Head of caudate nucleus (tissue), 42 donors: ENCODE results near the gene ZFYVE1.
"Not testable (repeated sequence)": the region's sequence is repeated elsewhere in the genome, so short reads cannot be mapped to it uniquely, and the experiment has no call there.

Source experiments
- DNase-seq, 42 donors: peaks; one replicate each; pipeline versions ENCODE4 v3.0.0 to v3.0.0-alpha.2; 2020 to 2021; ENCODE audit warnings: mixed read lengths in 7 of 42
- intact Hi-C: fragments of 100-400 bp; cut with DNase I; formaldehyde crosslinking; loops from one replicate; pipeline ENCODE4 v1.15.0; 2022

The ZFYVE1 gene

GRCh38 chr14:73008501-73008900 is 18.4 kb downstream of the ZFYVE1 start:
- no peak for DNase-seq
- intact Hi-C loops = no loop called here

- intact Hi-C loops = no loop called here
- no peak for DNase-seq
These were observed 19.1 kb downstream of the ZFYVE1 start for GRCh38 chr14:73007835-73008234.

DNA sequence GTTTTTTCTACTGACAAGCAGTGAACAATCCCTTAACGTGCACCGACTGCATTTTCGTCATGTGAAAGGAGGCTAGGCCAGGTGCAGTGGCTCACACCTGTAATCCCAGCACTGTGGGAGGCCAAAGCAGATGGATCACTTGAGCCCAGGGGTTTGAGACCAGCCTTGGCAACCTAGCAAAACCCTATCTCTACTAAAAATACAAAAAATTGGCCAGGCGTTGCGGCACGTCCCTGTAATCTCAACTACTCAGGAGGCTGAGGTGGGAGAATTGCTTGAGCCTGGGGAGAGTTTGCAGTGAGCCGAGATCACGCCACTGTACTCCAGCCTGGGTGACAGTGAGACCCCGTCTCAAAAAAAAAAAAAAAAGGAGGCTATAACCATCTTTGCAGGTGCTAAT is 22.3 kb downstream of the ZFYVE1 start:
- DNase-seq, intact Hi-C loops: not testable (repeated sequence)

DNA sequence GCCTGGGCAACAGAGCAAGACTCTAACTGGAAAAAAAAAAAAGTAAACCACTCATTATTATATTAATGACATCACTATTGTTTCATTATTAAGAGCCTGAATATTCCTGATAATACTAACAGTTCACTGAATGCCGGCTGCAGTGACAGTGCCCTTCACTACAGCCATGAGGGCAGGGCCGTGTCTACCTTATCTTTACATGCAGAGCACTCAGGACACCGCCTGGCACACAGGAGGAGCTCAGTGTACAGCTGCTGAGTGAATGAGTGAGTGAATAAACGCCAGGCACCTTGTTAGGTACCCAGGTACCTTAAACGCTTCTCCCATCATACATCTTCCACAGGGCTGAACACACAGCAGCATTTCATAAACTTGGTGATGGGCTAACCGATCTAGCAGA is 23.2 kb downstream of the ZFYVE1 start:
- intact Hi-C loops = no loop called here
- DNase-seq = no peak

DNA sequence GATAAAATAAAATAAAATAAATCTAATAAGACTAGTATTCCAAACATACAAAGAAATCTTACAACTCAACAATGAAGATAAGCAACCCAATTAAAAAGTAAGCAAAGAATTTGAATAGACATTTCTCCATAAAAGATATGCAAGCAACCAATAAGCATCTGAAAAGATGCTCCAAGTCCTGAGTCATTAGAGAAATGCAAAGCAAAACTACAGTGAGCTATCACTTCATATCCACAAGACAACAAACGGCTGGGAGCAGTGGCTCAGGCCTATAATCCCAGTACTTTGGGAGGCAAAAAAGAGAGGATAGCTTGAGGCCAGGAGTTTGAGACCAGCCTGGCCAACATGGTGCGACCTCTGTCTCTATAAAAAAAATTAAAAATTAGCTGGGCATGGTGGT is 26.8 kb downstream of the ZFYVE1 start:
- no peak for DNase-seq
- intact Hi-C loops = no loop called here

GRCh38 chr14:72999316-72999715 is 27.6 kb downstream of the ZFYVE1 start:
- DNase-seq = no peak
- intact Hi-C loops = no loop called here

DNA sequence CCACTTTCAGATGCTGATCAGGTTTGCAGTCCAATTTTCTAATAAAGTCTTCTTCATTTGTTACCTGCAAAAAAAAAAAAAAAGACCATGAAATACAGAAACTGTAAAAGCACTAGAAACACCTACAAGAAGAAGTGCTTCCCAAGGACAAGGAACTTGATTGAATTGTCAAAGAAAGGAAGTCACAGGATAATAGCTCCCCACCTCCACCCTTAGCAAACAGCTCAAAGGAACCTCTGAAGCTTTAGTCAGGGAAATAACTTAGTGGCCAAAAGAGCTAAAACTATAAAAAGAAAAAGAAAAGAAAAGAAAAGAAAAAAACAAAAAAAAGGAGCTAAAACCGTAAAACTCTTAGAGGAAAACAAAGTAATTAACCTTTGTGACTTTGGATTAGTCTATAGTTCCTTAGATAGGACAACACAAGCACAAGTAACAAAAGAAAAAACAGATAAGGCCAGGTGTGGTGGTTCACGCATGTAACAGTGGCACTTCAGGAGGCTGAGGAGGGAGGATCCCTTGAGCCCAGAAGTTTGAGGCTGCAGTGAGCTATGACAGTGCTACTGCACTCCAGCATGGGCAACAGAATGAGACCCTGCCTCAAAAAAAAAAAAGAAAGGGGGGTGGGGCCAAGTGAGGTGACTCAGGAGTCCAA is 28.5 kb downstream of the ZFYVE1 start:
- DNase-seq = peak in 9 of 42 donors; percentile 17 to 53 (median 29)
- intact Hi-C loops = no loop called here

DNA sequence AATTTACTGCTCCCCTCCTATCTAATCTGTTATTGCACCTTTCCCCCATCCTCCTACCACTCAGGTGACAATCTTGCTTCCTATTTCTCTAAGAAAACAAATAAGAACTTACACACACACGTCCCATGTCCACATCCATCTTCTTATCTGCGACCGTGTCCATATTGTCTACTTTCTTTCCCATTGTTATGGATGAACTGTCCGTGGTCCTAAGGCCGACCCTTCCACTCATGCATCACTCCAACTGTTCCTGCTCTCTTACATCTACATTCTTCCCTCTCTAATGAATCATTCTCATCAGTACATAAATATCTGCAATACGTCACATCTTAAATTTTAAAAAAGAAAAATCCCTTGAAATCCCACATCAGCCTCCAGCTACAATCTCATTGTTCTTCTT is 30.0 kb downstream of the ZFYVE1 start:
- DNase-seq = no peak
- intact Hi-C loops = no loop called here

- no peak for DNase-seq
- intact Hi-C loops = no loop called here
These were observed 36.7 kb downstream of the ZFYVE1 start for GRCh38 chr14:72990171-72990570.

GRCh38 chr14:72986857-72987256 is 40.0 kb downstream of the ZFYVE1 start:
- DNase-seq = no peak
- intact Hi-C loops = no loop called here

DNA sequence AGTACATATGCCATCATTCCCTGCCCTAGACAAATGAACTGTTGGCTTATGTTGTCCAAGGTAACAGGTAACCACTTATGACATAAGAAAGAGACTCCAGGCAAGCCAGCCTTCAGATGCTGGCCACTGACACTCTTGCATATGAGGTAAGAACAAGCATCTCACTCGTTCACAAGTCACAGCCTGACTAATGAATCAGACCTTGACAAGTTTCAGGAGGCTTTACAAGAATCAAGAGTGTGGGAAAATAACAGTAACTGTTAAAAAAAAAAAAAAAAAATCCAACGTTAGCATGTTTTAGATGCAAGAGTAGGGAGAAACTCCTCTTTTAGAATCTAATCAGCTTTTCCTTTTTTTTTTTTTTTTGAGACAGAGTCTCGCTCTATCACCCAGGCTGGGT is 40.7 kb downstream of the ZFYVE1 start:
- intact Hi-C loops = no loop called here
- no peak for DNase-seq

- intact Hi-C loops = no loop called here
- no peak for DNase-seq
These were observed 44.7 kb downstream of the ZFYVE1 start for GRCh38 chr14:72982146-72982708.

- intact Hi-C loops = no loop called here
- no peak for DNase-seq
These were observed 46.0 kb downstream of the ZFYVE1 start for GRCh38 chr14:72980863-72981262.

DNA sequence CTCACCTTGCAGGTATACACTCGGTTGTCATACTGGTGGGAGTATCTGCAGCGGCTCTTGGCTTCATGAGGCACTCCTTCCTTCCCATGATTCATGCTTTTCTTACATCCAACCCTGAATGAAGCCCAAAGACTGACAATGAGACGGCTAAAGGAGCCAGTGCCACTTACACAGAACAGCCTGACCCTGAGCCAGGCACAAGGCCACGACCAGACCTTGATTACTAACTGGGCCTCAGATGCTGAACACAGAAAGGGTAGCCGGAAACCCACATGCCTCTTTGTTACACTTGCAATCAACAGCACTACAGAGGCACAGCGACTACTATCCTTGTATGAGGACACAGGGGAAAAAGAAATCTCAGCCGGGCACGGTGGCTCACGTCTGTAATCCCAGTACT is 48.0 kb downstream of the ZFYVE1 start:
- no peak for DNase-seq
- intact Hi-C loops = no loop called here

- DNase-seq = no peak
- intact Hi-C loops = no loop called here
These were observed 51.1 kb downstream of the ZFYVE1 start for GRCh38 chr14:72975770-72976169.

- intact Hi-C loops = no loop called here
- DNase-seq = no peak
These were observed 52.2 kb downstream of the ZFYVE1 start for GRCh38 chr14:72974661-72975060.

GRCh38 chr14:72970824-72971434 is 56.0 kb downstream of the ZFYVE1 start:
- intact Hi-C loops = no loop called here
- no peak for DNase-seq

DNA sequence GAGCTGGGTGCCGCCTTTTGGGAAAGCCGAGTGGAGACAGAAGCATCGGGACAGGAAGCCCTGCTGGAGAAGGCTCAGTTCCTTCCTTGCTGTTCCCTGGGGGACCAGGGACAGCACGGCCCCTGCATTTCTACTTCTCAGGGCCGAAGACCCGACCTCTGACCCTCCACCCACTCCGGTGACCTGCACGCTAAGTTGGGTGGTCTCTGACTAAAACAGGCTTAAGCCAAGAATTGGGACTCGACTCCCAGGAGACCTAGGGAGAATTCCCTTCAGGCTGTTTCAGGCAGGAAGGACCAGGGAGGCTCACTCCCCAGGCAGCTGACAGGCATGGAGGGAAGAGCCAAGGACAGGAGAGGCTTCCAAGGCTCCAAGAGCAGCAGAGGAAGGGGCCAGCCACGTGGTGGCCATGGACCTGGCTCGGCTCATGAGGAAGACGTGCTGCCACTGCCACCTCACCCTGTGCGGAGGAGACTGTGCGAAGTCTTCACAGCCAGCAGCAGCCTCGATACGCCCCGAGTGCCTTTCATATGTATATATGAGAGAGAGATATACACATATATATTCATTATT is 56.8 kb downstream of the ZFYVE1 start:
- intact Hi-C loops = no loop called here

DNA sequence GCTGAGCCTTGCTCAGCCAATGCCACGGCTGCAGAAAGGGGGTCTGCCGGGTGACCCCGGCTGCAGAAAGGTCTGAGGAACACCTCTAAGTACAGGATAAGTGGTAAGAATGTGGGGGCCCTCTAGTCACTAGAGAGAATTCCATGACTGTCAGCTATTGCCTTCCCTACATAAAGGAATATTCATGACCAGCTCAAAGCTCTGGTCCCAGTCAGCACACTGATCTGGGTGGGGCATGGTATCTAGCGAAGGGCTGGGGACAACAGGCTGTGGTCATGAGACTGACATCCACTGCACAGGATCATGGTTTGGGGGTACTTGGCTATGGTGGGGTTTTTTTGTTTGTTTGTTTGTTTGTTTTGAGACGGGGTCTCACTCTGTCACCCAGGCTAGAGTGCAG is 58.6 kb downstream of the ZFYVE1 start:
- DNase-seq = no peak
- intact Hi-C loops = no loop called here

More for the DNA sequence above, 56.8 kb downstream of the ZFYVE1 start:
- no peak for DNase-seq

DNA sequence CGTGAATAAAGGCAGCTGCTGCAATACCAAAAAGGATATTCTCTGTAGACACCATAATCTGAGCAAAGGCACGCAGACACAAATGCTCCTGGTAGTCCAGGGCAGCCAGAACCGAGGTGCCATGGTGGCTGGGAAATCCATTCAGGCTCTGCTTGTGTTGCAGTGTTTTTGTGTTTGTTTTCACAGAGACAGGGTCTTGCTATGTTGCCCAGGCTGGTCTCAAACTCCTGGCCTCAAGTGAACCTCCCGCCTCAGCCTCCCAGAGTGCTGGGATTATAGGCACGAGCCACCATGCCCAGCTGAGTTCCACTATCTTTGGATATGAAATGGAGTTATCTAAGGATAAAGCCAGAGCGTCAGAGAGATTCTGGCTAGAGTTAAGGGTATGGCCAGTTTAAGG is 60.9 kb downstream of the ZFYVE1 start:
- DNase-seq = no peak
- intact Hi-C loops = no loop called here

DNA sequence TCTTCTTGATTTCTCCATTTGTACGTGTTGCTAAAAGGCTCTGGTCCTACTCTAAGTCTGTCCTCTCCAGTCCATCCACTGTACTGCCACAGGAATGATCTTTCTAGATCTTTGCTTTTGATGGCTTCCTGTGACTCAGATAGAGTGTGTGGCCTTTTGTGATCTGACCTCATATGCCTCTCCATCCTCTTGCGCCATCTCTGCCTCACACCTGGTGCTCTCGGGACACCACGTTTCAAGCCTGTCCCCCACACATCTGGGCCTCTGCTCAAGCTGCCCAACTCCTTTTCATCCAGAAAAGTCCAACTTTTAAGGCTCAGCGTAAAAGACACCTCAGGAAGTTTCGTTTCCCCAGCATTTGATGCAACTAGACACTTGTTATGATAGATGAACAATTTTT is 61.7 kb downstream of the ZFYVE1 start:
- DNase-seq = no peak
- intact Hi-C loops = no loop called here
